HUES6 (cell line): ENCODE measurements around the gene CYSRT1.
"Not testable (repeated sequence)": the region's sequence is repeated elsewhere in the genome, so short reads cannot be mapped to it uniquely, and the experiment has no call there.

ENCODE experiments used
- H3K27ac ChIP-seq: 2 replicates; pipeline ENCODE4 v1.7.0; 2013; ENCODE audit warnings: low read depth, mild to moderate bottlenecking, low read length, inconsistent platforms
- H3K27me3 ChIP-seq: 2 replicates; pipeline ENCODE4 v1.6.1; 2013; ENCODE audit warnings: low read length; ENCODE audit not compliant: control insufficient read depth, insufficient read depth
- H3K36me3 ChIP-seq: 2 replicates; pipeline ENCODE4 v1.6.1; 2013; ENCODE audit warnings: low read length; ENCODE audit not compliant: control insufficient read depth, insufficient read depth
- H3K4me1 ChIP-seq: 2 replicates; pipeline ENCODE4 v1.6.1; 2013; ENCODE audit warnings: low read length; ENCODE audit not compliant: control insufficient read depth, insufficient read depth
- H3K4me3 ChIP-seq: 2 replicates; pipeline ENCODE4 v1.5.1; 2013; ENCODE audit warnings: low read depth, low read length
- H3K9ac ChIP-seq: one replicate; pipeline ENCODE4 v1.6.1; 2013; ENCODE audit warnings: mild to moderate bottlenecking, low read length
- H3K9me3 ChIP-seq: 2 replicates; pipeline ENCODE4 v1.6.1; 2013; ENCODE audit warnings: low read depth, low read length; ENCODE audit not compliant: control insufficient read depth, insufficient read depth

CYSRT1 gene

DNA sequence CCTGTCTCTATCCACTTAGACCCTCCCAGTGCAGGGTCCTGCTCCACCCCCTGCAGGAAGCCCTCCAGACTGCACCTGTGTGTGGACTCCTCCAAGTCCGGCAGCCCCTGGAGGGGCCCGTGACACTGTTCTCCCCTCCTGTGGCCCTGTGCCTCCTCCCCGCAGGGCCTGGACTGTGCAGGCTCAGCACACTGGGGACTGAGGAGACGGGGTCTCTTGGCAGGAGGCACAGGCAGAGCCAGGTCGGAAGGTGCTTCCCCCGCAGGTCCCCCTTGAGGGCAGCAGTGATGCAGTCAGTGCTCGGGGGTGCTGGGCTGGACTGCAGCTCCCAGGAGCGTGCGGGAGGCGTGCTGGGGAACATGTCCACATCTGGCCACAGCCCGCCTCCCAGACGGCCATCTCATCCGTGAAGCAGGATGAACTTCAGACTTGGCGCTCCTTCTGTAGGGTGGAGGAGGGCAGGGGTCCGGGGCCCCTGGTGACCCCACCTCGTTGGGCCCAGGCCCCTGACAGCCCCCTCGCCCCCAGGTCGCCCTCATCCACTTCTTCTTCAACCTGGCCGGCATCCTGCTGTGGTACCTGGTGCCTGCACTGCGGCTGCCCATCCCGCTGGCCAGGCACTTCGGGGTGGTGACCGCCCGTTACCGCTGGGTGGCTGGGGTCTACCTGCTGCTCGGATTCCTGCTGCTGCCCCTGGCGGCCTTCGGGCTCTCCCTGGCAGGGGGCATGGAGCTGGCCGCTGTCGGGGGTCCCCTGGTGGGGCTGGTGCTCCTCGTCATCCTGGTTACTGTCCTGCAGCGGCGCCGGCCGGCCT, 10.7 kb downstream of the CYSRT1 start:
- Histone ChIP-seq H3K9me3 (no peaks in the 10 kb centered on the region), H3K9ac (no peak overlapping the region), H3K36me3 (no peaks in the 10 kb centered on the region), H3K4me3 (no peak overlapping the region), H3K27me3 (no peaks in the 10 kb centered on the region), H3K27ac (no peak overlapping the region), H3K4me1 (peaks cover 26% of the 10 kb centered on the region)

DNA sequence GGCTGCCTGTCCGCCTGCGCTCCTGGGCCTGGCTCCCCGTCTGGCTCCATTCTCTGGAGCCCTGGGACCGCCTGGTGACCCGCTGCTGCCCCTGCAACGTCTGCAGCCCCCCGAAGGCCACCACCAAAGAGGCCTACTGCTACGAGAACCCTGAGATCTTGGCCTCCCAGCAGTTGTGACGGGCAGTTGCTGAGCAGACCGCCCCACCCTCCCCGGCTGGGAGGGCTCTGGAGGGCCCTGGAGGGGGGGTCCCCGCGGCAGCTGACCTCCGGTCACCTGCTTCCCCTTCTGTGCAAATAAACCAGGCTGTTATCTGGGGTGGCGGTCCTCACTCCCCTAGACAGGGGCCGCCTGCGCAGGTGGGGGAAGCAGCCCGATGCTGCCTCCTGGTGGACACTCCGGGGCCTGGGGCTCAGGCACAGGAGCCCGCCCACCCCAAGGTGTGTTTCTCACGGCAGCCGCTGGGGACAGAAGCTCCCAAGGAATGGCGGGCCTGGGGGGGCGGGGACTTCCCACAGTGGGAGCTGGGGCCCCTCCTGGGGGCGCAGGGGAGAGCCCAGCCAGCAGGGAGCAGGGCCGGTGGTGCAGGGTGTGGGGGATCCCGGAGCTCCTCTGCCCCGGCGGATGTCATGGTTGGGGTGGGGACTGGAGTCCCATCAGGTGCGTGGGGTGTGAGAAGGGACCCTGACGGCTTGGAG, 11.4 kb downstream of the CYSRT1 start:
- Histone ChIP-seq H3K27ac (no peak overlapping the region), H3K27me3 (no peaks in the 10 kb centered on the region), H3K9me3 (no peaks in the 10 kb centered on the region), H3K9ac (no peak overlapping the region), H3K4me1 (peaks cover 26% of the 10 kb centered on the region), H3K4me3 (0 out of 2 replicates have a peak overlapping the region, but pooled peaks have one; percentile 20), H3K36me3 (no peaks in the 10 kb centered on the region)

- Histone ChIP-seq H3K9me3 (no peaks in the 10 kb centered on the region), H3K4me1 (peaks cover 26% of the 10 kb centered on the region), H3K4me3 (0 out of 2 replicates have a peak overlapping the region, but pooled peaks have one; percentile 20), H3K9ac (no peak overlapping the region), H3K27ac (no peak overlapping the region), H3K27me3 (no peaks in the 10 kb centered on the region), H3K36me3 (peaks cover under 1% of the 10 kb centered on the region)
These were observed 12.0 kb downstream of the CYSRT1 start for GRCh38 chr9:137236936-137237421.

DNA sequence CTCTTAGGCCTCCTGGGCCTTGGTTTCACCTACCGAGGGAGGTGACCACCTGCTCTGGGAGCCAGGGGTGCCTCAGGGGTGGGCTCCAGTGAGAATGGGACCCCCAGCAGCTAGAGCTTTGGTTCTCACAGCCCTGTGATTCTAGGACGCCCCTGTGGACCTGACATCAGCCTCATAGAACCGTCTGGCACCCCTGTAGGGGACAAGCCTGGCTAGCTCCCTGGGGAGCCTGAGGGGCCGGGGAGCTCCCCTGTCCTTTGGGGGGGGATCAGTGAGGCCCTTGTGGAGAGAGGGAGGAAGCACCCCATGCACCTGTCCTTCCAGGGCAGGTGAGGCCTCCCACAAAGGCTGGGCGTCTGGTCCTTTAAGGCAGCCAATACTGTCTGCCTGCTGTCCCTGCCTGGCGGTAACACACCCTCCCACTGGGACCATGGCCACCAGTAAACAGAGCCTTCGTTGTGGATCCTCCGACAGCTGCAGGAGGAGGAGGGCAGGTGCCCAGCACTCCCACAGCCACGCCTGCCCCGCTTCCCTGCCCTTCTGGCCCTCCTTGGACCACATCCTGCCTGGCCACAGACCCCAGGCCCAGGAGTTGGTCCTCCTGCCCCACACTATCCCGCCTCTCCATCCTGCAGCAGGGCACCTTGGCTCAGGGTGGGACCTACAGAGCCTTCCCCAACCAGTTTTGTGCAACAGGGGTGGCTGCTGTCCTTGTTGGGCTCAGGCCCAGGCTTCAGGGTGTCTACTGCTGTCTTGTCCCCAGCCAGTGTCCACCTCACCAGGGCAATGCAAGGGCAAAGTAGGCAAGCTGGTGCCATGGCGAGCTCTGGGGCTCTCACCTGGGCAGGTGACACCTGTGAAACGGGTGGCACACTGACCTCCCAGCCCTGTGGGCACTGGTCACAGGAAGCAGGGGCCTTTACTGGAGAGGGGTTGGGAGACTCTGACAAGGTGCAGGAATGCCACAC, 13.1 kb downstream of the CYSRT1 start:
- Histone ChIP-seq H3K4me1 (peaks cover 35% of the 10 kb centered on the region), H3K9ac (no peak overlapping the region), H3K27ac (no peak overlapping the region), H3K4me3 (no peak overlapping the region), H3K27me3 (no peaks in the 10 kb centered on the region), H3K9me3 (no peaks in the 10 kb centered on the region), H3K36me3 (peaks cover 11% of the 10 kb centered on the region)

GRCh38 chr9:137239541-137240200, 14.7 kb downstream of the CYSRT1 start:
- H3K9ac ChIP-seq = peak overlapping the region; percentile 93
- peak overlapping the region; percentile 83 for H3K4me3 ChIP-seq
- not testable (repeated sequence) for H3K9me3 ChIP-seq, H3K27me3 ChIP-seq
- peaks cover 21% of the 10 kb centered on the region for H3K36me3 ChIP-seq
- H3K27ac ChIP-seq = peak overlapping the region; percentile 89; the same call in 1 of the 2 replicates
- H3K4me1 ChIP-seq = peaks cover 47% of the 10 kb centered on the region

DNA sequence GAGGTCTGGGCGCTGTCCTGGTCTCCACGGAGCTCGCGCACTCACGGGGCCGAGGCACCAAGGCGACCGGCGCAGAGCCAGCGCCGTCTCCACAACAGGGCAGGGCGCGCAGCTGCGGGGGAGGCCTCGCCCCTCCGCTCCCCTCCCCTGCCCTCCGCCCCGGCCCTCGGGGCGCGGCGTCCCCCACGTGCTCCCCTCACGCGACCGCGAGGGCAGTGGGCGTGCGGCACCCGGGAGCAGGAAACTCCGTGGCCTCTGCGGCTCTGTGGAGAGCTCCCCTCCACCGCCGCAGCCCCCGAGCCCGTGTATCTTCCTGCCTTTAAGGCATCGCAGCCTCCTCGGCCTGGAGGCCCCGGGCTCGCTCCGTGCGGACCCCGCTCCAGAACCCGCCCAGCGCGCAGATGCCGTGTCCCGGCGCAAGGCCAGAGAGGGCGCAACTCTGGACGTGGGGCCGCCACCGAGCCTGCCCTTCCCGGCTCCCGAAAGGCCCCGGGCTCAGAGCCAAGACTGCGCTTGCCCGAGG, 15.4 kb downstream of the CYSRT1 start:
- peak overlapping the region; percentile 89; the same call in 1 of the 2 replicates for H3K27ac ChIP-seq
- peaks cover 21% of the 10 kb centered on the region for H3K36me3 ChIP-seq
- H3K9me3 ChIP-seq = no peaks in the 10 kb centered on the region
- peaks cover 54% of the 10 kb centered on the region for H3K4me1 ChIP-seq
- no peaks in the 10 kb centered on the region for H3K27me3 ChIP-seq
- H3K9ac ChIP-seq = peak overlapping the region; percentile 93
- H3K4me3 ChIP-seq = peak overlapping the region; percentile 83

DNA sequence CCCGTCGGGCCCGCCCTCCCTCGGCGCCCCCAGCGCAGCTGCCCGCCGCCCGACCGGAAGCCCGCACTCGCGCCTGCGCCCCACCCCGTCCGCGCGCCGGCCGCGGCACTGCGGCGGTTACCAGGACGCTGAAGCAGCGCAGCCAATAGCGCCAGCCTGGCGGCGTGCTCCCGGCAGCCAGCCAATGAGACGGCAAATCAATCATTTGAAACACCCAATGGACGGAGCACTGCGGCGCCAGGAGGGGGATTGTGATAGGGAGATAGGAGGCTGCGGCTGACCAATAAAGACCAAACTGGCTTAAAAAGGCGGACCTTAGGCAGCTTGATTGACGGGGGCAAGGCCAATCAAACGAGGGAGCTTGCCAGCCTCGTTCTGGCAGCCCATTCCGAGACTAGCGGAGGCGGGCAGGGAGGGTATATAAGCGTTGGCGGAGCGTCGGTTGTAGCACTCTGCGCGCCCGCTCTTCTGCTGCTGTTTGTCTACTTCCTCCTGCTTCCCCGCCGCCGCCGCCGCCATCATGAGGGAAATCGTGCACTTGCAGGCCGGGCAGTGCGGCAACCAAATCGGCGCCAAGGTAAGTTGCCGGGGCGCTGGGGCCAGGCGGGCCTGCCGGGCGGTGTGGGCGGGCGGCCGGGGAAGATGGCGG, 16.0 kb downstream of the CYSRT1 start, which contains the start of gene TUBB4B:
TUBB4B (plus strand) TSS at position 447 of the 649 bp plus-strand sequence; CDS start at position 521, 74 bp downstream.
- Histone ChIP-seq H3K27me3 (no peaks in the 10 kb centered on the region), H3K9me3 (no peaks in the 10 kb centered on the region), H3K4me1 (peaks cover 51% of the 10 kb centered on the region), H3K9ac (peak within 1 kb of the TSS; percentile 93), H3K36me3 (peaks cover 21% of the 10 kb centered on the region), H3K4me3 (peak within 1 kb of the TSS; percentile 83), H3K27ac (peak within 1 kb of the TSS; percentile 89; the same call in 1 of the 2 replicates)

GRCh38 chr9:137241490-137242268, 16.7 kb downstream of the CYSRT1 start:
- peak overlapping the region; percentile 45; the same call in 1 of the 2 replicates for H3K27ac ChIP-seq
- peak overlapping the region; percentile 72 for H3K4me3 ChIP-seq
- no peaks in the 10 kb centered on the region for H3K27me3 ChIP-seq
- H3K9me3 ChIP-seq = no peaks in the 10 kb centered on the region
- H3K4me1 ChIP-seq = peaks cover 46% of the 10 kb centered on the region
- peak overlapping the region; percentile 74 for H3K9ac ChIP-seq
- peaks cover 21% of the 10 kb centered on the region for H3K36me3 ChIP-seq
